ENCODE measurements around the gene FCHSD2.
"Not testable (repeated sequence)": the region's sequence is repeated elsewhere in the genome, so short reads cannot be mapped to it uniquely, and the experiment has no call there.

FCHSD2 gene

DNA sequence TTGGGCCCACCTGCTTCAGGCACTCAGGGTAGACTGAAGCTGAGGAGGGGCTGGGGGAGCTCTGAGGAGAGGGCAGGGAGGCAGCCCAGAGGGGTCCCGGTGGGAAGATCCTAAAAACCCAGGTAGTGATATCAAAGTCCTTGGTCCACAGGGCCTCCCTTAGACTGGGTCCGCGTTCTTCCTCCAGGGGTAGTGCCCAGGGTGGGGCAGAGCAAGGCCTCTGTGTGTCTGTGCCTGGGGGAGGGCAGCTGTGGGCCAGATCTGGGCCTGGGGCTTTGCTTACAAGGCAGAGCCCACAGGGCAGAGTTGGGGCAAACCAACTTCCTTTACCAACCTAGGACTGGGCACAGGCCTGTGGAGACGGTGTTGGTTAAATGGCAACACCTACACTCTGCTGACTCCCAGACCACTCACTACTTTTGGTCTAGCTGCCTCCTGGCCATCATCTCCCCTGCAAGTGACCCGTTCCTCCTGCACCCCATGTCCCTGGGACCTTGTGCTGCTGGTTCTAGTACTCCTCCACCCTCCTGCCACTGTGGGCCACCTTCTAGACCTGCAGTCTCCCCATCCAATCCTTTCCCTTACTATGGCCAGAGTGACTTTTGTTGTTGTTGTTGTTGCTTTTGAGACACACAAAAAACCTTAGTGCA lies 312.1 kb downstream of the FCHSD2 start:
- no peak for DNase-seq

- no peak for DNase-seq
These were observed 312.9 kb downstream of the FCHSD2 start for GRCh38 chr11:72829178-72829577.

GRCh38 chr11:72828692-72829101 lies 313.4 kb downstream of the FCHSD2 start:
- no peak for DNase-seq

DNA sequence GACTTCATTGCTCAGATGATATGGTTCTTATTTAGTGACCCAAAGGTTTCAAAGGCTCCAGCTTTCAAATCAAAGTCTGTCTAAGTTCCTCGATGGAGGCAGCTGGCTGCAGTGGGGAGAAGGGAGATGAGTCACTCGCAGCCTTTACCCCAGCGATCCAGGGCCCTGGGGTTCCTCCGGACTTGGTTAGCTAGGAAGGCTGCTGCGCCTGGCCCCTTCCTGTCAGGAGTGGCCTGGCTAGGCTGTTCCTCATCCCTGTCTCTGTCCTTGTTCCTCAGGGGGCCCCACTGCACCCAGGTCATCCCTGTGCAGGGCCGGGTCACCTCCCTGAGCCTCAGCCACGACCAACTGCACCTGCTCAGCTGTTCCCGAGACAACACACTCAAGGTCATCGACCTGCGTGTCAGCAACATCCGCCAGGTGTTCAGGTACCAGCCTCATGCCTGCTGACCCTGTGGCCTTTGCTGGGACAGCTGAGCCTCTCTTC lies 314.0 kb downstream of the FCHSD2 start:
- DNase-seq, result no peak

GRCh38 chr11:72827656-72828055 lies 314.5 kb downstream of the FCHSD2 start:
- DNase-seq, result not testable (repeated sequence)

GRCh38 chr11:72826942-72827480 lies 315.1 kb downstream of the FCHSD2 start:
- DNase-seq, result no peak

- no peak for DNase-seq
These were observed 315.8 kb downstream of the FCHSD2 start for GRCh38 chr11:72826191-72826941.

GRCh38 chr11:72825661-72826060 lies 316.5 kb downstream of the FCHSD2 start:
- DNase-seq, result no peak

DNA sequence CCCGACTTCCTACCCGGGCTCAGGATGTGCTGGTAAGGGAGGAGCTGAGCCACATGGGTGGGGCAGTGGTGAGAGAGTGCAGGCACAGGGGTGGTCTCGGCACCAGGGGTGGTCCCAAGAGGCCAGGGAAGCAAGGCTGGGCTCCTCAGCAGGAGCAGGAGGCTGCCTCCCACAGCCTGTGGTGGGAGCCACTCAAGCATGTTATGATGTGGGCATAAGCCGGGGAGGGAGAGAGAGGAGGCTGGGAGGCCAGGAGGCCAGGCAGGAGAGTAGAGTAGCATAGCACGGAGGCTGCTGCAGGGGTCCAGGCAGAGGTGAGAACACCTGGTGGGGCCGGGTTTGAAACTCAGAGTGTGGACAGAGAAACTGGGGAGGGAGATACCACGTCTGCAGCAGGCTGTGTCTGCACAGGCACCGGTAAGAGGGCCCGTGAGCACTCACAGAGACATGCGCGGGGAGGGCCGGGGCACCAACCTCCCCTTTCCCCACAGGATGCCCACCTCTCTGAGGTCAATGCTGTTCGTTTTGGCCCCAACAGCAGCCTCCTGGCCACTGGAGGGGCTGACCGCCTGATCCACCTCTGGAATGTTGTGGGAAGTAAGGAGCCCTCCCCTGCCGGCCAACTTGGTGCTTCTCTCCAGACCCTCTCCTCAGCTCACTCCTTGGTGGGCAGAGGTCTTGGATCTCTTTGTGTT lies 317.2 kb downstream of the FCHSD2 start:
- no peak for DNase-seq

DNA sequence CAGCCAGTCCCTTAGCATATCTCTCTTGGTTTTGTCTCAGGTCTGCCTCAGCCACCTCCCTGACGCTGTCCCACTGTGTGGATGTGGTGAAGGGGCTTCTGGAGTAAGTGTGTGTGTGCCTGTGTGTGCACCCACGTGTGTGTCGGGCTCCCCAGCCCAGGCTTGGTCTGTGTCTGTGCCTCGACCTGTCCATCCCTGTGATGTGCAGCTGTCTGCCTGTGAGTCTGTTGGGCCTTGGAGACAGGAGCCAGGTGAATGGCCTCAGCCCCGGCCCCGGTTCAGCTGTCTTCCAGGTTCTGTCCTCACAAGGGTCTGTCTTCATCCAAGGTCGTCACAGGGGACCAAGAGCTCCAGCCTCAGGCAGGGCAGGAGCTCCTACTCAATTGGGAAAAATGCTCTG lies 318.1 kb downstream of the FCHSD2 start:
- no peak for DNase-seq

- no peak for DNase-seq
These were observed 318.9 kb downstream of the FCHSD2 start for GRCh38 chr11:72823105-72823804.

DNA sequence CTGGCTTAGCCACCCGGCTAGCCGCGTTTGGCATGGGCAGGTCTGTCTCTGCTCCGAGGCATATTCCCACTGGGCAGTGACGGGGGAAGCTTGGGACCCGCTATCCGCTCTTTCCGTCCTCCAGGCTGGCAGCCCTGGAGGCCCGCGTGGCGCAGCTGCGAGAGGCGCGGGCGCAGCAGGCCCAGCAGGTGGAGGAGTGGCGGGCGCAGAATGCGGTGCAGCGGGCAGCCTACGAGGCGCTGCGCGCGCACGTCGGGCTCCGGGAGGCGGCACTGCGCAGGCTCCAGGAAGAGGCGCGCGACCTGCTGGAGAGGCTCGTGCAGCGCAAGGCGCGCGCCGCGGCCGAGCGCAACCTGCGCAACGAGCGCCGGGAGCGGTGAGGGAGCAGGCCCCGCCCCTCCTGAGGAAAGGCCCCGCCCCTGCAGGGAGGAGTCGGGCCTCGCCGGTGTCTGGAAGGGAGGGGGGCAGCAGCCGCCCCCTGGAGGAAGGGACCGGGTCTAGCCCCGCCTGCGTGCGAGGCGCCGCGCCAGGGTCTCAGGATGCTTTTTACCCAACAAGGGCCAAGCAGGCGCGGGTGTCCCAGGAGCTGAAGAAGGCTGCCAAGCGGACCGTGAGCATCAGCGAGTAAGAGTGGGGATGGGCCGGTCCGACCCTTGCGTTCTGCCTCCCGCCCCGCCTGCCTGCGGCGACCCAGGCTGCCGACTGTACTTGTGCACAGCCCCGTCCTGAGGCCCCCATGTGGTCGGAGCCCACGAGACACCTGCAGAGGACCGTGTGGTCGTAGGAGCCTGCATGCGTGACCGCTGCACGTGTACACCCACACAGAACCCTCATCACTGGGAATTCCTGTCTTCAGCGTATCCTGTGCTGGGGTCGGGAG lies 320.0 kb downstream of the FCHSD2 start:
- peak; percentile 83 for DNase-seq

DNA sequence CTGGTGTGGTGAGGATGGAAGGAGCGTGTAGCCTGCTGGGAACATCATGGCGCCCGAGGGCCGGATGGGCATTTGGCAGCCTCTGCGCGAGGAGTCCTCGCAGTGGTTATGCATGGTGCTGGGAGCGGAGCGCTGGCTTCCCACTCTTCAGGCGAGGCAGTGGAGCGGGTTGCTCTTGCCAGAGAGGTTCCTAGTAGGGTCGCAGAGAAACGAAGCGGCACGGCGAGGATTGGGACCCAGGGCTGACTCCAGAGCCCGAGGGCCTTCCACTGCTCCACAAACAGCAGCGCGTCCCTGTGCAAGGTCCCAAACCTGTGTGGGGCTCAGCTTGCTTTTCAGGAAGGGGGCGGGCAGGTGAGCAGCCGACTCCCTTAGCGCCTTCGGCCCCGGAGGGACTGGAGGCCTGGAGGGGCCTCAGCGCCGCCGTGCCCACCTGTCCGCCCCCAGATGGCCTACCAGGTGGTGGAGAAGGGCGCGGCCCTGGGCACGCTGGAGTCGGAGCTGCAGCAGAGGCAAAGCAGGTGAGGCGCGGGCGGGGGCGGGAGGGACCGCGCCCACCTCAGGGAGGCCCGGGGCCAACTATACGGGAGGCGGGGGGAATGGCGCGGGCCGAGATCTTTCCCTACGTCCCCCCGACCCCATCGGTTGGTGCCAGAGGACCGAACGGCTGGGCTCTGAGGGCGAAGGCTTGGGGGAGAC lies 320.7 kb downstream of the FCHSD2 start:
- no peak for DNase-seq

GRCh38 chr11:72820439-72821139 lies 321.5 kb downstream of the FCHSD2 start:
- DNase-seq, result no peak

DNA sequence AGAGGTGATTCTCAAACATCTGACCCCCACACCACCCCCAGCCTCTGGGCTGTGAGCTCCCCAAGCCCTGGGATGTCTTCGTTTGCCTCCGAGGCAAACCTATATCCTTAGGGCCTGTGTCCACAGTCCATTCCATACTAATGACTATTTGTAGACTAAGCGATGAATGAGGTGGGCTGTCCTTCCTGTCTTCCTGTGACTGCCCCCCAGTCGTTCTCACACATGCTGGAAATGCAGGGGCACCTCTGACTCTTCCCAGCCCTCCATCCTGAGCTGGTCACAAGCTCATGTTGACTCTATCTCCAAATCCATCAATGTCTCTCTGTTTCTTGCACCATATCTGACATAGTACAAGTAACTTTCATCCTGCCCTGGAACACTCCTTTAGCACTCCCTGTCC lies 323.1 kb downstream of the FCHSD2 start:
- DNase-seq, result no peak

- no peak for DNase-seq
These were observed 324.2 kb downstream of the FCHSD2 start for GRCh38 chr11:72817966-72818365.

GRCh38 chr11:72816404-72816990 lies 325.6 kb downstream of the FCHSD2 start:
- DNase-seq, result no peak

- no peak for DNase-seq
These were observed 327.0 kb downstream of the FCHSD2 start for GRCh38 chr11:72815110-72815618.

GRCh38 chr11:72814286-72815109 lies 327.6 kb downstream of the FCHSD2 start, which contains the start of gene ATG16L2:
TSS of gene ATG16L2 (plus strand) at chr11:72814411. CDS start at chr11:72814446, 35 bp downstream.
- peak; percentile 87 for DNase-seq

All from stimulated activated naive CD4-positive, alpha-beta T cell treated with Interleukin-2 at 50 U/mL for 16 hours (primary cell).